GM19099 (cell line): ENCODE data around the gene RUNX2.

Experiments used
- POLR2A ChIP-seq: IDR thresholded peaks from 3 replicates; pipeline ENCODE4 v1.6.1; 2011; ENCODE audit warnings: low read depth; ENCODE audit not compliant: insufficient read length; ENCODE audit errors: extremely low read depth

The RUNX2 gene

DNA sequence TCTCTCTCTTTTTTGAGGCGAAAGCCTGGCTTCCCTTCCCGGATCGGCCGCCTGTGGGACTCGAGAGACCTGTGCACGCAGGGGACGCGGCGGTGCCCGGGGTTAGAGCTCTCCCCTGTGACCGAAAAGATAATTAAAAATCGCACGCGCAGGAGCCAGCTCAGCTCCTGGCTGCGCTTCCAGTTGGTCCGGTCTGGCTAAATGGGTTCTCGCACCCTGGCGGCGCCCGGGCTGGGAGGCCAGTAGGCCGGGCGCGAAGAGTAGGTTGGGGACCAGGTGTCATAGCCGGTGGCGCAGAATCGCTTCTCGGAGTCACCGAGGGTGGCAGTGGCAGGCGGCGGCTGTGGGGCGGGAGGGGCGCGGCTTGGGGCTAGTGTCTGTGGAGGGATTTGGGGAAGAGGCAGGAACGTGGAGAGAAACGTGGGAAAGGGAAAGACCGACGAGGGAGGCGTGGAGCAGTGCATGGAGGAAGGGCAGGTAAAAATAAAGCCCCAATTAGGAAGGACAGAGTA lies 91.5 kb downstream of the RUNX2 start:
- TF ChIP-seq POLR2A, result no peak

DNA sequence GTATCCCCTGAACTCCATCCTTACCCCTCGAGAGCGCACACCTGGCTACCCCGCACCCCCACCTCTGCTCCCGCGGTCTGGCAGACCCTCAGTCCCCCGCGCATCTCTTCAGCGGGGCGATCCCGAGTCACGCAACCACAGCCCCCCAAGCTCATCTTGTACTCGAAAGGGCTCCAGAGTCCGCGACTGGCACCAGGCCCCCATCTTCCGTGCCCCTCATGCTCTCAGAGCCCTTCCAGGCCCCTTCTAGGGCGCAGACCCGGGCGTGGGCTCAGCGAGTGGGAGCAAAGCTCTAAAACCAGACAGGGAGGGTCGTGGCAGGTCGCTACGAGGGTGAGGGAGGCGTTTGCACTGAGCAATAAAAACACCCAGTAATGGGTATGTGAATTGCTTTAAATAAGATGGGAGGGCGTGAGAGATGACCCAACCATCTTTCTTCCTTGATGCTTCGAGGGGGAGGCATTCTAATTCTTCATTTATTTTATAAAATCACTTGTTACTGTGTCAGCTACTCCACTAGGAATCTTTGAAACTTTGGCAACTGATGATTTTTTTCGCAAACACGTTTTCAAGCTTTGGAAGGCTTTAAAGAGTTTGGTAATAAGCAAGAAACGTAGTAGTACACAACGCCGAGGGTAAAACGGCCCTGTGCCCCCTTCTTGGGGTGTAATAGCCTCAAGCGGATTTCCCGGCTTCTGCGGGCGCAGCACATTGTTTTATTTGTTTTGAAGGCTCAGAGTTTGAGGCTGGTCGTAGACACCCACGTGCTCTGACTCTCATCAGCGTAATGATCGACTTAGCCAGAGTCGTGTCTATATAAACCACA lies 92.2 kb downstream of the RUNX2 start:
- TF ChIP-seq POLR2A, result no peak

DNA sequence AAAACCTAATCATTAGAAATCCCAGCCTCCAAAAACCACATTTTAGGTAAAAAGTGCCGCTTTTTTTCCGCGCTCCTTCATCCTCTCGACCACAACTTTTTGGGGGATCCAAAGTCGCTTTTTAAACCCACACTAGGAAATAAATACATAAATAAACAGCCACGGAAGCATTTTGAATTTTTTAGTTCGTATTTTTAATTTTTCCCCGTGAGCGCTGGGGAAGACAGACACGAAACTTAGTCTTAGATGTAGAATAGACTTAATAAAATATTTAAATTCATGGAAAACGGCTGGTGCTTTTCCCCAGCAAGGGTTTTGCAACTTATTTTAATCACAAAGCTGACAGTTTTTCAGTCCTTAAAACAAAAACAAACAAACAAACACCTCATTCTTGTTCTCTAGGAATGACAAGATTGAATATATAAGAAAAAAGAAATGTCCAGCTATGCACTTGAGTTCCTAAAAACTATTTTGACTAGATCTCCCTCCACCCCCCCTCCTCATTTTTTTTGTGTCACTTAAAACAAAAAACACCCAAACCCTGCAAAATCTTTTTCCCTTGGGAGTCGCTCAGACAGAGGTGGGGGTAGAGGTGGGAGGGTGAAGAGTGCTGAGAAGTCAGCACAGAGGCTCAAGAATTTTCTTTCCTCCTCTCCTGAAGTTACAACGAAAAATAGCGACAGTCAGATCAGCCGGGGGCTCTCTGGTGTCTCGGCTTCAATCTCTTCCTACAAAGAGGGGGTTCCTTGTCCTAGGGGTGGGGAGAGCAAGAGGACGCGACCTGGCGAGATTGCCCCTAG lies 93.0 kb downstream of the RUNX2 start:
- TF ChIP-seq POLR2A, result no peak

DNA sequence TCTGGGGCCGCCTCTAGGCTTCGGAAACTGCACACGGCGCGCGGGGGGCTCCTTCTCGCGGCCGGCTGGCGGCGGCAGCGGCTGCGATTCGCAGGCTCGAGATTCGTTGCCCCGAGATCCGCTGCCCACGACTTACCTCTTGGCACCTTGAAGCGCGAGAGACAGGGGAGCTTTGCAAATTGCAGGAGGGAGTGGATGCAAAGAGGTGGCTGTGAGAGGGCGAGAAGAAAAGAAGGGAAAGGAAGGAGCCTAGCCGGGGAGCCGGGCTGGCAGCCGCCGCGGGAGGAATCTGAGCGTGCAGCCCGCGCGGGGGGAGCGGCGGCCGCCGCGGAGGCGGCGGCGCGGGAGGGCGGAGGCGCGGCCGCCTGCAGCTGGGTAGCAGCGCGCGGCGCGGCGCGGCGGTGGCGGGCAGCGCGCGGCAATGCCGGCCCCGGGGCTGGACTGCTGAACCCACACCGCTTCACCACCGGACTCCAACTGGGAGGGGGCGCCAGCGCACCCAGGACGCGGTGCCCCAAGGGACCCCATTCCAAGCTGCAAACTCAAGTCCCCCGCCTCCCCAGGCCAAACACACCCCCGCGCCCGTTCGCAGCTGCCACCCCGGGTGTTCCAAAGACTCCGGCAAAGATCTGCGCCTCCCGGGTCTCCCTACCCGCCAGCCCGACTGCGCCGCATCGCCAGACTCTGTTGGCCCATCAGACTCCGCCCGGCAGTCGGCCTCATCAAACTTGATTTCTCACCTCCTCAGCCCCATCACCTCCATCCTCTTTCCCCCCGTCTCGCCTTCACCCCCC lies 93.8 kb downstream of the RUNX2 start:
- TF ChIP-seq POLR2A, result no peak

DNA sequence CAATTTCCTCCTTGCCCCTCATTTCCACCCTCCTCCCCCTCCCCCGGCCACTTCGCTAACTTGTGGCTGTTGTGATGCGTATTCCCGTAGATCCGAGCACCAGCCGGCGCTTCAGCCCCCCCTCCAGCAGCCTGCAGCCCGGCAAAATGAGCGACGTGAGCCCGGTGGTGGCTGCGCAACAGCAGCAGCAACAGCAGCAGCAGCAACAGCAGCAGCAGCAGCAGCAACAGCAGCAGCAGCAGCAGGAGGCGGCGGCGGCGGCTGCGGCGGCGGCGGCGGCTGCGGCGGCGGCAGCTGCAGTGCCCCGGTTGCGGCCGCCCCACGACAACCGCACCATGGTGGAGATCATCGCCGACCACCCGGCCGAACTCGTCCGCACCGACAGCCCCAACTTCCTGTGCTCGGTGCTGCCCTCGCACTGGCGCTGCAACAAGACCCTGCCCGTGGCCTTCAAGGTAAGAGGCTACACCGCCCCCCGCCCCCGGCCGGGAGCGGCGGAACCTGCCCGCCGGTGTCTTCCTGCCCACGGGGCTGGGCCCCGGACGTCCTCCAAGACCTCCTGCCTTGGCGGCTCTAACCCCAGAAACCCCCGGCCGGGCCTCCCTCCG lies 94.5 kb downstream of the RUNX2 start:
- no peak for TF ChIP-seq POLR2A

DNA sequence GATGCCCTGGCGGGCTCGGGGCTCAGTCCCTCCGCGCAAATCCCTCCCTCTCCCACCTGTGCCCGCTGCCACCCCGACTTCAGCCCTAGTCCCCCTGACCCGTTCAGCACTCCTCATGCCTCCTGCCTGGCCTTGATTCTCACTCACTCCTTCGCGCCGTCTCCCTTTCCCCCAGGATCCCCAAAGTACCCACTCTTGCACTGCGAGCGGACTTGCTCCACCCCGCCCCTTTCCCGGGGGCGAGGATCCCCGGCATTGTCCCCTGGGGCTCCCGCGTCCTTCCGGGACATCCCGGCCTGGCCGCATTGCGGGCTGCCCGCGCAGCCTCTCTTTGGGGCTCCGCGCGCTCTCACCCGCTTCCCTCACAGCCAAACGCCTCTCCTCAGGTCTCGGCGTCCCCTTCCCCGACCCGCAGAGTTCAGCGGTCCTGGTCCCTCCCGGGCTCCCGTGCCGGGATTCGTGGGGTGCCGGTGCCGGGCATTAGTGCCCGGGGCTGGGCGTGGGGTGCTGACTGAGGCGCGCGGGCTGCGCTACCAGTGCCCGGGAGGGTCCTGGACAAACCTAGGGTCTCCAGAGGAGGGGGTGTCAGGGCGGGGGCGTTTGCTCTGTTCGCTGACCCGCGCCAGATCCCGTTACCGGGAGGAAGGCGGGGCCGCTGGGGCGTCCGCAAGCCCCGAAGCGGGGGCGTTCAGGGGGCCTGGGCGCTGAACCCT lies 95.1 kb downstream of the RUNX2 start:
- no peak for TF ChIP-seq POLR2A

DNA sequence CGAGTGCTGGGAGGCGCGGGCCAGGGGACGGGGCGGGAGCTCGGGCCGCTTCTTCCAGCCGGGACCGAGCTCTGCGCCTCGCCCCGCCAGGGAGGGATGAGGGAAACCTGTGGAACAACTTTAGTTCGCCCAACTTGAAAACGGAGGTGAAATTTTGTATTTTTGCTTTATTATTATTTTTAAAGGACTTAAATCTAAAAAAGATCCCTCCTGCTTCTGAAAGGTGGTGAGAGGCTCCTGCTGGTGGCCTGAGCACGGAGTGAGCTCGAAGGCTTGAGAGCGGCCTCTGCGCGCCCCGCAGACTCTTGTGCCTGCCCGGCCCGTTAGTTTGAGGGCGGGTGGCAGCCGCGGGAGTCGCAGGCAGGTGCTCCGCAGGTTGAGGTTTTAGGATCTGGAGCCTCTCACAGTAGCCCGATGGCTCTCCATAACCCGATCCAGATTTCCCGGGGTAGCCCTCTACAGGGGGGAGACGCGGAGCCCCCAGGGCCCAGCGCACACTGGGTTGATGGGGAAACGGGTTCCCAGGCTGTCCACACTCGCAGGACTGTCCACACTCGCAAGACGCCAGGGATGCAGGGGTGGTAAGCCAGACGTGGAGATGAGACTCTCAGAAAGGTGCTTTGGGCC lies 95.8 kb downstream of the RUNX2 start:
- TF ChIP-seq POLR2A, result no peak

DNA sequence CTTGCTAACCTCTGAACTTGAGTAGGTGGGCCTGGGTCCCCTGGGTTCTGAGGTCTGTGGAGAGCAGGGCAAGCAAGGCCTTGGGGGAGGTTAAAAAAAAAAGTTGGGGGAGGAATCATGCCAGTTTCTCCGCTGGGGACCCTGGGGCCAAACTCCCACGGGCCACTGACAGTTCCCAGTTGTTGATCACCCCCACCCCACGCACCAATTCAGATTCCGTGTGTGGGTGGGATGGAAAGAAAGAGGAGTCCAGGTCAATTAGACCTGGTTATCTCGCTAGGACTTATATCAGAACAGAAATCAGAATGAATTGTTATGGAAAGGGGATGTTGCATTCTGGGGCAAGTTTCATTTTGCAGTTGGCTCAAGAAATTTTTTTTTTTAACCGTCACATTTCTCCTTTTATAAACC lies 96.3 kb downstream of the RUNX2 start:
- no peak for TF ChIP-seq POLR2A

DNA sequence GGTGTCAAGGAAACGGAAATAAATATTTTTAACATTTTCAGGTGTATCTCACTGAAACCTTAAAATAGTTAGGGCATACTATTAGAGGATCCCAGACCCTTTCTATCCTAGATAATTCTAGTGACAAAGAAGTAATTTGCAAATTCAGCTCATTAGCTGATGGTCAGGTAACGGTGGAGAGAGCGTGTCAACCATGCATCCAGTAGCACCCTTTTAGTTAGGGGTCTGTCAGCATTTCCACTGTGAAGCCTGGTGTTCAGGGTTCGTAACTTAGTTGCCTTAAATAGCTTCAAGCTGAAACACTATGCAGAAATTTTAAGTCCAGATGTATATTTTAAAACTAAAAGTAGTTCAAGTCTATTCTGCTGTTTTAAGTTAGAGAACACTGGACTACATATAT lies 98.1 kb downstream of the RUNX2 start:
- no peak for TF ChIP-seq POLR2A

DNA sequence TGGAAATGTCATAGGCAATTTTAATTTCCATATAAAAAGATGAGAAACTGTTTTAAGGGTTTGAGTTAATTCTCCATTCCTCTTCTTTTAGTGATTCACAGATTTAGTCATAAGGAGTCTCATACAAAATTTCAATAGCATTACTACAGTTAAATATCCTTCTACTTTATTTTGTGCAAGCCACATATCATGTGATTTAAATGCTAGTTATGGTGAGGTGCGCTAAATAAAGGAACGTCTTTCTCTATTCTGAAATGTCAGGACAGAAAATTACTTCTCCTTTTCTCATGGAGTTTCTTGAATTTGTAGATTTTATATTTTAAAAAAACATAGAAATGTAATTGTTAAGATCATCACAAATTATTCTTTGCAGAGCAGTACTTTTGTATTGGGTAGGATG lies 99.6 kb downstream of the RUNX2 start:
- no peak for TF ChIP-seq POLR2A

DNA sequence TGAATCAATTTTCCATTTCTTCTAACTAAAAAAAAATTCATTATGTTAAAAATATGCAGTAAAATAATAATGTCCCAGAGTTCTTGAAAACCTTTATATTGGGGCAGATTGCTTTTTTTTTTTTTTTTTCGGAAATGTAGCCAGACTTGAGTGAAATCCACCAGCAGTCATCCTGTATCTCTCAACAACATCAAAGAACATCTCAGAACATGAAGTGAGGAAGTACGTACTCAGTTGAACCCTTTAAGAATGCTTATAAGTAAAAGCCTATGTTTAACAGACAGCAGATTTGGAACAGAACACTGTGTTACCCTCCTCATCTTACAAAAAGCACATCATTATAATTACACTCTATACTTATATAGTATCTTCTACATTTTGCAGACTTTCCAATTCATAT lies 100.6 kb downstream of the RUNX2 start:
- TF ChIP-seq POLR2A, result no peak

DNA sequence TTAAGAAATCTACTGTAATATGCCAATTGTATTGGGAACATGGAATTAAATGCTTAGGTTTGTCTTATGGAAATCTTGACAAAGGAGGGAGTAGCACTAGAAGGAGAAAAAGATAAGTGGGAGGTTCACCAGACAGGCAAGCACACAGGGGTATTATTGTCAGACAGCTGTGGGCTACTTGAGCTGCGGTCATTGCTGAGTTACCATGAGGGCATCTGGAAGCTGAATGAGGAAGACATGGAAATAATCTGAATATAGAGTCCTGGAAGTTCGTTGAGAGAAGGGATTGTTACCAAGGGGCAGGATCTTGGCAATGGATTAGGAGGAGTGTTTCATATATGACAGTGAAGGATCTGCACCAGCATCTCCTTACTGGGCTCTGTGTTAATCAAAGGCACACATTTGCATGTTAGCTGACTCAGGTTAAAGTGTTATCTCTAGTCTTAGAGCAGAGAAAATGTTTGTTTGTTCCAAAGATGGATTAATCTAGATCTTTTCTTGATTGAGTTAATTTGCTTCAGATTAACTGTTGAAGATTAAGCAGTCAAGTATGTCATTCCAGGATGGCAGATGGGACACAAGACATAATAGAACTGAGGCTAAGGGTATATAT lies 102.6 kb downstream of the RUNX2 start:
- no peak for TF ChIP-seq POLR2A

DNA sequence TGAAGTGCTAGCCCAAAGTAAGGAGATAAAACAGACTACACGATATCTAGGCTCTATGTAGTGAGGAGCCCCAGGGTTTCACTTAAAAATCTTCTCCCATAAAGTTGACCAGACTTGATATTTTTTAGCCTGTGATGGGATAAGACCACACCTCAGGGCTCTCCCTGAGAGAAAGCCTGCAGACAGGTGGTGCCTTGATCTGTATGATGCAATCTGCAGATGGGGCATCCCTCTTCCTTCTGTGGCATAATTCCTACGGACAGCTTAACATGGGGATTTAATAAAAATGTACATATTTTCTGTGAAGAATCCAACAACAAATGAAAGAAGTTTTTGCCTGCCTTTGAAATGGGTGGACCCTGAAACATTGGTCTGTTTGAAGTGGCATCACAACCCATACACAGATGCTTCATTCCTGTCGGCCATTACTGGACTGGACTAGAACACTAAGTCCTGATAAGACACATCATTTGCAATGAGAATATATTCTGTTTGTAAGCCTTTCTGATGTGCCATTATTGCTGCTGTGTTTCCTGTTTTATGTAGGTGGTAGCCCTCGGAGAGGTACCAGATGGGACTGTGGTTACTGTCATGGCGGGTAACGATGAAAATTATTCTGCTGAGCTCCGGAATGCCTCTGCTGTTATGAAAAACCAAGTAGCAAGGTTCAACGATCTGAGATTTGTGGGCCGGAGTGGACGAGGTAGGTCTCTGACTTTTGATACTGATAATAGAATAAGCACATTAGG lies 103.4 kb downstream of the RUNX2 start:
- TF ChIP-seq POLR2A, result no peak

DNA sequence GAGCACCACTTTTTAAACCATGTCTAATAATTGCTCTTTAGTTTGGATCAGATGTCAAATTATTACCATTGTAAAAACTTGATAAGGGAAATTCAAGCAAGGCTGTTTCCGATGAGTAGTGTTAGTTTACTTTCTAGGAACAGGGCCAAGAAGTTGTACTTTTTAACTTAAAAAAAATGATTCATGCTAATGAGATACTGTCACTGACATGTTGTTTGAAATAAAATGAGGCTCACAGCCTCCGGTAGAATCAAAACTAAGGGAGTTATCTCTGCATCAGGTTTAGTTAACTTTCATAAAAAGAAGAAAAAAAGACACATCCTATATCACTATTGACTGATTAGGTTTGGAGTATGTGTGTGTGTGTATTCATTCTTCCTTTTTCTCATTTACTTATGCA lies 104.8 kb downstream of the RUNX2 start:
- no peak for TF ChIP-seq POLR2A
